KOPT-K1 (cell line): Measurements from ENCODE around the gene B4GALT3.
A peak's percentile ranks its signal among the peaks of the same experiment; 100 is the strongest.

Experiments used
- H3K27ac ChIP-seq: fragments of 200-600 bp; sonication (generic); 2 replicates; pipeline ENCODE4 v1.5.1; 2016; ENCODE audit warnings: antibody characterized with exemption, mild to moderate bottlenecking, low read depth, low read length; ENCODE audit not compliant: poor library complexity, severe bottlenecking
- H3K36me3 ChIP-seq: fragments of 200-600 bp; sonication (generic); 2 replicates; pipeline ENCODE4 v1.5.1; 2017; ENCODE audit warnings: antibody characterized with exemption, mild to moderate bottlenecking, low read length, moderate library complexity; ENCODE audit not compliant: insufficient read depth
- H3K9me3 ChIP-seq: fragments of 200-600 bp; sonication (generic); 2 replicates; pipeline ENCODE4 v1.5.1; 2017; ENCODE audit warnings: antibody characterized with exemption, low read length, mild to moderate bottlenecking; ENCODE audit not compliant: insufficient read depth, poor library complexity, severe bottlenecking

The B4GALT3 gene

DNA sequence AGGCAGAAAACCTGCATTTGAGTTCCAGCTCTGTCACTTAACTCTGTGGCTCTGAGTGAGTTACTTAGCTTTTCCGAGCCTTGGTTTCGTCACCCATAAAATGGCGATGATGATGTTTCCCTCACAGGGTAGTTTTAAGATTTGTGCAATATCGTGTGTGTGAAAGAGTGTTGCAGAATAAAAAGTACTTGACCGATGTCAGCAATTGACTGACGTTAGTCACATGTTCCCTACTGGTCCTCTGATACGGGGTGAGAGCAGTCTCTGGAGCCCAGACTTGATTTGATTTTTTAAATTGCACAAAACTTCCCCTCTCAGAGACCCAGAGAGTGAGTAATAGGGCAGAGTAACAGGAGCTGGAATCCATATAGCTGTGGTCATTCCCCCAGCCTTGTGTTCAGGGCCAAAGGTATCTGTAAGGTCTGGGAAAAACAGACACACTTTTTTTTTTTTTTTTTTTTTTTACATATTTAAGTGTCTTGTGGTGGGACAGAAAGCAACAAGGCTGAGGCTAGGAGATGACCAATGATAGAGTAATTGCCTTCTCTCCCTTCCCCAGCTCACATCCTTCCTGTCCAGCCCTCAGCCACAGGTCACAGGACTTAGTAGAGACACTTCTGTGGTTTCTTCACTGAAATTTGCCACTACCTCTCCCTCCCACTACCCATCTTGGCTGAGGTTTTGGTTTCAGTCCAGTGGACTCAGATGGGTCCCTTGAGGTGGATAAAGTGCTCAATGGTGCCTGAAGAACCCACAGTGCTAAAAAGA lies 39.8 kb upstream of the B4GALT3 start:
- H3K27ac ChIP-seq, result no peak overlapping the region
- no peaks in the 10 kb centered on the region for H3K9me3 ChIP-seq
- H3K36me3 ChIP-seq, result peaks cover 32% of the 10 kb centered on the region

DNA sequence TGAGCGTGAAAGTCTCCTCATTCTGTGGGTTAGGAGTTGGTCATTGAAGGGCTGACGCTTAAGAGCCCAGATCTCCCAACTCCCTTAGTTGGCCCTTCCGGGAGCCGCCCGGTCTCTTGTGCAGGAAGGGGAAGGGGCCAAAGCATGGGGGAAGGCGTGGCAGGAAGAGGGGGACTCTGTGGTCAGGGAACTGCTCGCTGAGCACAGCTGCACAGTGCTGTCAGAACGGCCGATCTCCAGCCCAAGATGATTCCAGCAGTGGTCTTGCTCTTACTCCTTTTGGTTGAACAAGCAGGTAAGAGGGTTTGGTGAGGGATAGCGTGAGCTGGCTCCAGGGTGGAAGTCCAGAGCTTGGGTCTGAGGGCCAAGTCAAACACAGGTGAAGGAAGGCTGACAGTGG lies 37.8 kb upstream of the B4GALT3 start, which contains the start of gene FCER1G:
TSS of gene FCER1G (plus strand) at position 220 of the 400 bp plus-strand sequence. CDS start at position 247, 27 bp downstream.
- Histone ChIP-seq H3K9me3 (no peaks in the 10 kb centered on the region), H3K36me3 (peaks cover 53% of the 10 kb centered on the region), H3K27ac (peak within 1 kb of the TSS; percentile 47)

DNA sequence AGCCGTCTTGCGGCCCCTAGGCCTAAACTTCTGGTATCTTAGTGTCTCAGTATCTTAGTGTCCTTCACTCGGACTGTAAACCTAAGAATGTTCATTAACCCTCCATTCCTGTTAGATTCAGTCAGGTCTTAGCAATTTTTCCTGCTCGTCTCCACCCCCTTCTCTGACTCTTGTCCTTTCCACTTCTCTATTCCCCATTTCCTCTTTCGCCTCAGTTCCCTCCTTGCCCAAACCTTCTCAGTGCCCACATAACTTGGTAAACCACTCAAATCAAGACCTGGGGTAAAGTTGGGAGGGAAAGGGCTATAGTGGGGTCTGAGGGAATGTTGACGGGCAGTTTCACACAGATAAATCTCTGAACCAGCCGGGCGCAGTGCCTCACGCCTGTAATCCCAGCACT lies 37.1 kb upstream of the B4GALT3 start:
- H3K36me3 ChIP-seq, result peaks cover 60% of the 10 kb centered on the region
- no peaks in the 10 kb centered on the region for H3K9me3 ChIP-seq
- no peak overlapping the region for H3K27ac ChIP-seq

DNA sequence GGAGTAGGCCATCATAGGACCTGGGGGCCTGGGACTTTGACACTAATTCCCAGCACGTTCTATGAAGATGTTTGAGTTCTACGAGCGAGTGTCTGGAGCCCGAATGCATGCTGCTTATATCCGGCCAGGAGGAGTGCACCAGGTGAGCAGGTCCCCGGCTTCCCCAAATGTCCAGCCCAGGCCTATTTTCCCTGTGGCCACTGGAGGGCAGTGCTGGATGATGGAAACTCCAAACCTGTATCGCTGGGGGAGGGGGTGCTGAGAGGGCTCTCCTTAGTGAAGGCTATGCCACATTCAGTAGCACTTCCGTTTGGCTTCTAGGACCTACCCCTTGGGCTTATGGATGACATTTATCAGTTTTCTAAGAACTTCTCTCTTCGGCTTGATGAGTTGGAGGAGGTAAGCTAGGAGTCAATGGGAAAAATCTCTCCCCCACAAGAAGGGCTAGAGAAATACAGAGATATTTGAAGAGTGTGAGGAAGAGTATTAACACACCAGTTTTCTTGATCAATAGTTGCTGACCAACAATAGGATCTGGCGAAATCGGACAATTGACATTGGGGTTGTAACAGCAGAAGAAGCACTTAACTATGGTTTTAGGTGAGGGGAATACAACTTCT lies 32.6 kb upstream of the B4GALT3 start:
- Histone ChIP-seq H3K9me3 (no peaks in the 10 kb centered on the region), H3K36me3 (peaks cover 91% of the 10 kb centered on the region), H3K27ac (no peak overlapping the region)

GRCh38 chr1:161207173-161207572 lies 29.9 kb upstream of the B4GALT3 start:
- peaks cover 76% of the 10 kb centered on the region for H3K36me3 ChIP-seq
- no peak overlapping the region for H3K27ac ChIP-seq
- H3K9me3 ChIP-seq, result no peaks in the 10 kb centered on the region

DNA sequence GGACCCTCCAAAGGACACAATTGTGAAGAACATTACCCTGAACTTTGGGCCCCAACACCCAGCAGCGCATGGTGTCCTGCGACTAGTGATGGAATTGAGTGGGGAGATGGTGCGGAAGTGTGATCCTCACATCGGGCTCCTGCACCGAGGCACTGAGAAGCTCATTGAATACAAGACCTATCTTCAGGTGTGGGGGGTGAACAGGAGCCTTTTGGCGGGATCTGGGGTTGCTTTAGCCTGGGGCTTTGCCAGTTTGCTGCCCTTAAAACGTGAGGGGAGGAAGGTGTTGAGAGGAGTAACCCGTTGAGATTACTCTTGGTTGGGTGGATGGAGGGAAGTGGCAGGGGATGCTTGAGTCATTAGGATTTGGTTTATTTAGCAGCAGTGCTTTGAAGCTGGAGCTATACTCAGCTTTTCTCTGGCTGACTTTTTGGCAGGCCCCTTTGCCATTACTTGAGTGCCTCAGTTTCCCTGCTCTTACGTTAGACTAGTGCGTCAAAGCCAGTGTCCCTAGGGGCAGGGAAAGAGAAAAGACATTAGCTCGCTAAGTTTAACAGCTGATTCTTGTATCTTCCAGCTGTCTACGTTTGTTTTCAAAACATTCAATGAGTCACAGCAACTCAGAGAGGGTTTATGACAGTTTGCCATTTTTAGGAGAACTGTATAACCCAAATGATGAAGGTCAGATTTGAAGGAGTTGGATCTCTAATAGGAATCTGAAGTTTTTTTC lies 29.3 kb upstream of the B4GALT3 start:
- Histone ChIP-seq H3K36me3 (peaks cover 70% of the 10 kb centered on the region), H3K9me3 (no peaks in the 10 kb centered on the region)

GRCh38 chr1:161201836-161202712 lies 24.8 kb upstream of the B4GALT3 start, which contains the start of gene NDUFS2:
Gene NDUFS2 (plus strand): TSS chr1:161202367. CDS start chr1:161202386, 19 bp downstream.
- H3K9me3 ChIP-seq, result no peaks in the 10 kb centered on the region
- peak within 1 kb of the TSS; percentile 83 for H3K27ac ChIP-seq
- H3K36me3 ChIP-seq, result peaks cover 34% of the 10 kb centered on the region

More for the DNA sequence above, 29.3 kb upstream of the B4GALT3 start:
- H3K27ac ChIP-seq, result no peak overlapping the region

DNA sequence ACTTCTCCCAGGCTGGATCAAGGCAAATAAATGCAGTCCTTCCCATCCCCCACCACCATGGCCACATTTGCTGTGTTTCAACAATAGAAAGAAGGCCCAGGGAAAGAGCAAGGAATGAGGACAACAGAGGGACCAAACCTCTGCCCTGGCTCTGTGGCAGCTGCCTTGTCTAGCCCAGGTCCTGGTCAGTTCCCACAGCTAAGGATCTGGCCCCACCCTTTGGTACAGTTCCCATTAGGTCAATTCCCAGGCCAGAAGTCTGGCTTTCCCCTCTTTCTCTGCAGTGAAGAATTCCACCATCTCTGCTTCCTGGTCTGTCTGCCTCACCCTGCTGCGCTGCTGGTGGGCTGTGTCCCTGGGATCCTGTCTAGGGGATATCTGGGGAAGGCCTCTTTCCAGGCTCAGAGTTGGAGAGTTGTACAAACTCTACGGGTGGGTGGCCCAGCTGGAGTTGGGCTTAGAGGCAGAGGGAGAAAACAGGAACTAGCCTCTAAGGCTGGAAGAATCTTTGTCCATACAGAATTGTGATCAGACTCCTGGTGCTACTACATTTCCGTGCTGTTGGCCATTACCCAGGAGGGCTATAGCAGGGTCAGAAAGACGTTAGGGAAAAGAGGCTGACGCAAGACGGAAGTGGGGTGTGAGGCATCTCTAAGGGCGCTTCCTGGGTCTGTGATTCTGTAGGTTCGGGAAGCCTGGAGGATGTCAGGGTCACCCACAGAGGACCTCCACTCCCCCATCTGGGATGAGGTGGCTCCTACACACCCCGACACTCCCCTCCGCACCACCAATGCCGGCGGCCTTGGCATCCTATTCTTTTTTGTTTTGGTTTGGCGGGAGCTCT lies 23.9 kb upstream of the B4GALT3 start:
- Histone ChIP-seq H3K27ac (peak overlapping the region; percentile 83), H3K36me3 (peaks cover 25% of the 10 kb centered on the region; the same call in 1 of the 2 replicates), H3K9me3 (no peaks in the 10 kb centered on the region)

GRCh38 chr1:161200421-161200991 lies 23.2 kb upstream of the B4GALT3 start:
- Histone ChIP-seq H3K27ac (no peak overlapping the region), H3K36me3 (peaks cover 18% of the 10 kb centered on the region; the same call in 1 of the 2 replicates), H3K9me3 (no peaks in the 10 kb centered on the region)

GRCh38 chr1:161199506-161200139 lies 22.3 kb upstream of the B4GALT3 start:
- Histone ChIP-seq H3K27ac (no peak overlapping the region), H3K36me3 (peaks cover 11% of the 10 kb centered on the region; the same call in 1 of the 2 replicates), H3K9me3 (no peaks in the 10 kb centered on the region)

DNA sequence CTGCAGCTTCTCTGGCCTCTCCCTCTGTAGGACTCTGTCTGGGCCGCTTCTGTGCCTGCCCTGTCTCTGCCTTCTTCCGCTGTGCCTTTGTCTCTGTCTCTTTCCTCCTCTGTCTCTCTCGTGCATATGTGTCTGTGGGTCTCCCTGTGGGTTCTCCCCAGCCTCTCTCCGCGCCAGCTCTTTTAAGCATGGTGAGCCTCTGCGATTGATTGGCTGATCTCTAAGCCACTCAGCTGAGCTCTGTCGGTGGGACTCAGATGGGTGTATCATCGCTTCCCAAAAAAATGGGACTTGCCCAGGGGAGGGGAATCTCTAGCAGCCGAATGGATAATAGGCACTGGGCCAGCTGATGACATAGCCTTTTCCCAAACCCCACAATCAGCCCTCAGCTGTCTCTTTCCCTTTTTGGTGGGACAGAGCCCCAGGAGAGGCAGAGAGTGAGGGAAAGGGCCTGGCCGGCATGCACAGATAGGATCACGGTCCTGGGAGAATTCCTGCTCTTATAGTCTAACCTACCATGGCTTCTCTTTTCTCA lies 21.7 kb upstream of the B4GALT3 start, which contains the start of gene ADAMTS4:
TSS of gene ADAMTS4 (minus strand) at position 158 of the 535 bp plus-strand sequence. CDS start 427 bp downstream, outside the sequence.
- no peak within 1 kb of the TSS for H3K27ac ChIP-seq
- no peaks in the 10 kb centered on the region for H3K9me3 ChIP-seq
- H3K36me3 ChIP-seq, result peaks cover 5% of the 10 kb centered on the region; the same call in 1 of the 2 replicates

DNA sequence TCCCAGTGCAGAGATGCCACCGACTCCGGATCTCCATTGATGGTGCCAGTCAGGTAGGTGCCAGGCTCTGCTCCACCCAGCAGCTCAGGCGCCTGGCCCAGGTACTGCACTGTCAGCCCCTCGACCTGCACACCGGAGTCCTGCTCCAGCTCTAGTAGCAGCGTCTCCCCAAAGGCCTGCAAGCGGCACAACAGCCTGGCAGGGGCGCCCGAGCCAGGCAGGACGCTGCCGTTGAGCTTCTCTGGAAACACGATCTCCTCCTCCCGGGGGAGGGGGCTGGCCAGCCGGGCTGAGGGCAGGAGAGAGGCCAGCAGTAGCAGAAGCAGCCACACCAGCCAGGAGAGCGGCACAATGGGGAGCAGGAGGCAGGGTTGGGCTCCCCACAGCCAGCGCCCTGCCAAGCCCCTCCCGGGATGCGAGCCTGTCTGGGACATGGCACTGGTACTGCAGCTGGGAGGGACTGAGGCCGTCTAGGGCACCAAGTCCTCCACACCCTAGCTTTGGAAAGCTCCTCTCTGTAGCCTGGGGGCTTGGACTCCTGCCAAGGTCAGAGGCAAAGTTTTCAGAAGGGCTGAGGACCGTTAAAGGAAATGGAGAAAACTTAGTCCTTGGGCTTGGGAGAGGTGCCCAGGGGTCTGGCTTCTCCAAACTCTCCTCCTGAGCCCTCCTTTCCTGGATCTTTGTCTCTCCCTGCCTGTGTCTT lies 21.0 kb upstream of the B4GALT3 start:
- Histone ChIP-seq H3K27ac (no peak overlapping the region), H3K36me3 (no peaks in the 10 kb centered on the region), H3K9me3 (no peaks in the 10 kb centered on the region)
